HEK293T (cell line): Measurements from ENCODE around the gene ABCB7.
"Not testable (repeated sequence)": the region's sequence is repeated elsewhere in the genome, so short reads cannot be mapped to it uniquely, and the experiment has no call there.

Source experiments
- ARNT ChIP-seq: fragments of 450-650 bp; IDR thresholded peaks from 2 replicates; pipeline ENCODE4 v1.6.1; 2017; ENCODE audit warnings: mild to moderate bottlenecking
- BHLHE40 ChIP-seq: fragments of 450-650 bp; IDR thresholded peaks from 2 replicates; pipeline ENCODE4 v1.6.1; 2016; ENCODE audit warnings: mild to moderate bottlenecking, moderate library complexity, borderline replicate concordance
- ELF4 ChIP-seq: fragments of 450-650 bp; IDR thresholded peaks from 2 replicates; pipeline ENCODE4 v1.6.1; 2017; ENCODE audit warnings: antibody characterized with exemption
- NFRKB ChIP-seq: fragments of 450-650 bp; IDR thresholded peaks from 2 replicates; pipeline ENCODE4 v1.6.1; 2016; ENCODE audit warnings: mild to moderate bottlenecking, moderate library complexity
- SP1 ChIP-seq: fragments of 450-650 bp; IDR thresholded peaks from 2 replicates; pipeline ENCODE4 v1.6.1; 2017

DNA sequence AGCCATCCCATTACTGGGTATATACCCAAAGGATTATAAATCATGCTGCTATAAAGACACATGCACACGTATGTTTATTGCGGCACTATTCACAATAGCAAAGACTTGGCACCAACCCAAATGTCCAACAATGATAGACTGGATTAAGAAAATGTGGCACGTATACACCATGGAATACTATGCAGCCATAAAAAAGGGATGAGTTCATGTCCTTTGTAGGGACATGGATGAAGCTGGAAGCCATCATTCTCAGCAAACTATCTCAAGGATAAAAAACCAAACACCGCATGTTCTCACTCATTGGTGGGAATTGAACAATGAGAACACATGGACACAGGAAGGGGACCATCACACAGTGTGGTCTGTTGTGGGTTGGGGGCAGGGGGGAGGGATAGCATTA lies 111.9 kb downstream of the ABCB7 start:
- not testable (repeated sequence) for TF ChIP-seq ELF4, ARNT, NFRKB, SP1, BHLHE40
